Stimulated activated CD4-positive, alpha-beta T cell treated with anti-CD3 and anti-CD28 coated beads, Interleukin-15, amount 100 ng/mL, for 1 hour (primary cell): Measurements from ENCODE around the gene NLRP1.
A peak's percentile ranks its signal among the peaks of the same experiment; 100 is the strongest.

Experiments
- DNase-seq, 2 donors: peaks; one replicate each; pipeline ENCODE4 v3.0.0-alpha.2; 2020; ENCODE audit warnings: low read depth in 1 of 2, low spot score in 1 of 2

NLRP1 gene

DNA sequence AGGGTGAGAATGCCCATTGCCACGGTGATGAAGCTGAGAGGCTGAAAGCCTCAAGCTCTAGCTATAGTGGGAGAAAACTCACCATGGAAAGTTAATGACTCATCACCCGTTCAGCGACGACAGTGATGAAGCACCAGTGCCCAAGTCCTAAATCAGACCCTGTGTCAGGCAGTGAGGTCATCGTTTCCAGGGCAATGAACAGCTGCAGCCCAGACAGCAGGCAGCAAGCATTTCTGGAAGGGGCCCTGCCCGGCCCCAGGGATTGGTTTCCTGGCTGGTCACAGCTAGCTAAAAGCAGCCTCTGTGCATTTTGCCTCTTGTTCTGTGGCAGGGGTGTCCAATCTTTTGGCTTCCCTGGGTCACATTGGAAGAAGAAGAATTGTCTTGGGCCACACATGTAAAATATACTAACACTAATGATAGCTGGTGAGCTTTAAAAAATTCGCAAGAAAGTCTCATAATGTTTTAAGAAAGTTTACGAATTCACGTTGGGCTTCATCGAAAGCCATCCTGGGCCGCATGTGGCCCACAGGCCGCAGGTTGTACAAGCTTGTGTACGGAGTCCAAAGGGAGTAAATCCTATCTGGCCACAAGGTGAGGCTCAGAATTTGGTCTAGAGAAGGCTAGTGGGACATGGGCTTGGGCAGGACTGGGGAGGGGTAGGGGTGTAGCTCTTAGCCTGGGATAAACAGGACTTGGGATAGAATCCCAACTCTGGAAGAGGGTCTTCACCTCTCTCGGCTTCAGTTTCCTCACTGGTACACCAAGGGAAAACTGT lies 57.3 kb downstream of the NLRP1 start:
- peak in 1 of 2 donors; percentile 2 for DNase-seq

DNA sequence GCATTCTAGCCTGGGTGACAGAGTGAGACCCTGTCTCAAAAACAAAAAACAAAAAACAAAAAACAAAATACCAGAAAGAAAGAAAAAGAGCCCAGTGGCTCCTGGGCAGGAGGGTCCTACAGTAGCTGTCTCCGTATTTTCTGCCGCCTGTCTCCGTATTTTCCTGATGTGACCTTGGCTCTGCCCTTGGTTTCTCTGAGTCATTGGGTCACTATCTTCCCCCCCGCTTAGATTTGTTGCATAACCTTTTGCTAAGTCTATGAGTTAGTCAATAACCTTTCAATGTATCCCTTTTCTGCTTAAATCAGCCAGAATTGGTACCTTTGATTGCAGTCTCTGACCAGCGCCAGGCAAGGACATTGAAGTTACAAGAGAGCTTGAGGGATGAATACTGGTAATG lies 61.1 kb downstream of the NLRP1 start:
- DNase-seq = no peak

- no peak for DNase-seq
These were observed 61.8 kb downstream of the NLRP1 start for GRCh38 chr17:5522476-5522875.

GRCh38 chr17:5516060-5516792 lies 68.1 kb downstream of the NLRP1 start:
- DNase-seq = no peak

DNA sequence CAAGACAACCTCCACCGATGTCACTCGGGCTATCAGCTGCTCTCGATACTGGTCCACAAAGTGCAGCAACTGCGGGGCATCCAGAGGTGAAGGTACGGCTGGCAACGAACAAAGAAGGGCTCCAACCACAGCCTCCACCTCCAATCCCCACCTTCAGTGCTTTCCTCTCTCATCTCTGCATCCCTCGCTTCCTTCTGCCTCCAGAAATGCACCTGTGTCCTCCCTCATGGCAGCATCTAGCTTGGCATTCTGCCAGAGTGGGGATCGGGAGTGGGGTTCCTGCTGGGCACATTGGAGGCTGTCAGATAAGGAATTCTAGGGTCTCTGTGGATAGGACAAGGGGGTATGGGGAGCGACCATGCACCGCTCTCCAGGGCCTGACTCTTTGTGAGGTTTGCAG lies 69.3 kb downstream of the NLRP1 start:
- no peak for DNase-seq

DNA sequence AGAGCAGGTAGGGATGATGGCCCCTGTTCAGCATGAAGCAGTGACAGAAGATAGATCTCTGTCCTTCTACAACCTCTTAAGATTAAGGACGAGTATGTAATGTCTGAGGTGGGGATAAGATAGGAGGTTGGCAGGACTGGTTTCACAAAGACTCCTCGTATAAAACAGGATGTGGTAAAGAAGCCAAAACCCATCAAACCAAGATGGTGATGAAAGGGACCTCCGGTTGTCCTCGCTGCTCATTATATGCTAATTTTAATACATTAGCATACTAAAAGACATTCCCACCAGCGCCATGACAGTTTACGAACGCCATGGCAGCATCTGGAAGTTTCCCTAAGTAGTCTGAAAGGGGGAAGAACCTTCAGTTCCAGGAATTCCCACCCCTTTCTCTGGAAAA lies 70.7 kb downstream of the NLRP1 start:
- DNase-seq = no peak

DNA sequence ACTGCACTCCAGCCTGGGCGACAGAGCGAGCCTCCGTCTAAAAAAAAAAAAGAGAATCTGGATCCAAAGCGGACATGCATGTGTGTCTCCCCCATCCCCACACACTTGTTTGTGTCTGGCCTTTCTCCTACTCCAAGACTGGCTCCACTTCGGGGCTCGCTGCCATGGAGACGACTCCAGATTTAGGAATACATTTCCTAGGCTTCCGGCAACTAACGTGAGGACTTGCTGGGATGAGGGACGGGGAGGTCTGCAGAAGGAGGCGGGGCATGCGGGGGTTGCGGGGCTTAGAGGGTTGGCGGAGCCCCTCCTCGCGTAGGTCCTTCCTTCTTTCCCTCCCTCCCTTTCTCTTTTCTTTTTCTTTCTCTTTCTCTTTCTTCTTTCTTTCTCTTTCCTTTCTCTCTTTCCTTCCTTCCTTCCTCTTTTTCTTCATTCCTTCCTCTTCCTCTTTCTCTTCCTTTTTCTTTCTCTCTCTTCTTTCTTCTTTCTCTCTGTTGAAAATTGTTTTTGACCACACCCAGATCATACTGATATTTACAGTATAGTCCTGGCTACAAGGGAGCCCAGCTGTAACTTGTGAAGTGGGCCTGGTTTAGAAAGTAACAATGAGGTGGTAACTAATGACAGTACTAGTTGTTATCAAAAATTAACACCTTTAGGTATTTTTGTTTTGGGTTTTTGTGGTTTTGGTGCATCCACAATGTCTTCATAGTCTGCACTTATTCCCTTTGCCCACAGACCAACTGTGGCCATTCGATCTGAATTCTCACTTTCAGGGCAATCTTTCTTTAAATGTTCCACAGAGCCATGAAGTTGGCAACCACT lies 72.7 kb downstream of the NLRP1 start:
- no peak for DNase-seq

DNA sequence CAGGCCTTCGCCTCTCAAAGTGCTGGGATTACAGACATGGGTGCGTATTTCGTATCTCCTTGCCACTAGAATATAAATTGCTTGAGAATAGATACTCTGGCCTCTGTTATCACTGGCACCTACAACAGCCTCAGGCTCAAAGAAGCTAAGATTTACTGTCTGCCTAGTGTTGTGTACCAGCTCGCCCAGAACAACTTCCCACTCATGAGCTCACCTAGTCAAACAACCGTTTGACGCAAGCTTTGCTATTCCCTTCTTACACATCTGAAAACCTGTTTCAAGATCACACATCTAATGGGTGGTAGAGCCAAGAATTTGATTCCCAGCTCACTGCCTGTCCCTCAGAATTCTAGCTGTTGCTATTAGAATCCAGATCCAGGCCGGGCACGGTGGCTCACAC lies 73.5 kb downstream of the NLRP1 start:
- DNase-seq = no peak

GRCh38 chr17:5509482-5509881 lies 74.8 kb downstream of the NLRP1 start:
- no peak for DNase-seq

DNA sequence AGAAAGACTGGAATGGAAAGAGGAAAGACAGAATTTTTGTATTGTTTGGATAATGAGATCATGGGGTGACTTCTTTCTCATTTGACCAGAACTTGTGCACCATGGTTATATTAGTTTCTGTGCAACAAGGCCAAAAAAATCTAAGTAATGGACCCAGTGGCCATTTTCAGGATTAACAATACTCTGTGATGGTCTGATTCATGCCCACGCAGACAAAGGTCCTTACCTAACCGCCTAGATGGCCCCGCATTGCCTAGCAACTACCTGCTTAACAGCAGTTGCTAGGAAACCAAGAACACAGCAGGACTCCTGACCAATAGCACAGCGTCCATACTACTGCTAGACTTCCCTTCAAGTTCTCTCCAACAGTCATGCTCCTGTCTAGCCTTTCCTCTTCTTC lies 75.5 kb downstream of the NLRP1 start:
- no peak for DNase-seq

GRCh38 chr17:5506307-5506706 lies 78.0 kb downstream of the NLRP1 start:
- no peak for DNase-seq

GRCh38 chr17:5502552-5502951 lies 81.8 kb downstream of the NLRP1 start:
- no peak for DNase-seq

DNA sequence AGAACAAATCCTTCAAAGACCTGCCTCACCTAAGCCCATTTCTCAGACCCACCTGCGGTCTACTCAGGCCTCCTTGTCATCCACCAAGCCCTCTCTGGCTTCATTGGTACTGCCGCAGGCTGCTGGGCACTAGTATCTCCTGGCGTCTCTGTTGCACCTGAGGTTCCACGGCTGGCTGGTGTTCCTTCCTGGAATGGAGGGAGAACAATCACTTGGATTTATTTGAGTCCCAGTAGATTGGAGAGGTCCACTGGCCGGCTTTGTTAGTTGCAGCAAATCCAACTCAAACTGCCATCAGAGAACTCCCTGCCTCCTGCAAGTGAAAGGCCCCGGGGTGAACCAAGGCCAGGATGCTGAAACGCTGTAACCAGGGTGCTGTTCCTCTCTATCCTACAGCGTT lies 82.6 kb downstream of the NLRP1 start:
- no peak for DNase-seq

DNA sequence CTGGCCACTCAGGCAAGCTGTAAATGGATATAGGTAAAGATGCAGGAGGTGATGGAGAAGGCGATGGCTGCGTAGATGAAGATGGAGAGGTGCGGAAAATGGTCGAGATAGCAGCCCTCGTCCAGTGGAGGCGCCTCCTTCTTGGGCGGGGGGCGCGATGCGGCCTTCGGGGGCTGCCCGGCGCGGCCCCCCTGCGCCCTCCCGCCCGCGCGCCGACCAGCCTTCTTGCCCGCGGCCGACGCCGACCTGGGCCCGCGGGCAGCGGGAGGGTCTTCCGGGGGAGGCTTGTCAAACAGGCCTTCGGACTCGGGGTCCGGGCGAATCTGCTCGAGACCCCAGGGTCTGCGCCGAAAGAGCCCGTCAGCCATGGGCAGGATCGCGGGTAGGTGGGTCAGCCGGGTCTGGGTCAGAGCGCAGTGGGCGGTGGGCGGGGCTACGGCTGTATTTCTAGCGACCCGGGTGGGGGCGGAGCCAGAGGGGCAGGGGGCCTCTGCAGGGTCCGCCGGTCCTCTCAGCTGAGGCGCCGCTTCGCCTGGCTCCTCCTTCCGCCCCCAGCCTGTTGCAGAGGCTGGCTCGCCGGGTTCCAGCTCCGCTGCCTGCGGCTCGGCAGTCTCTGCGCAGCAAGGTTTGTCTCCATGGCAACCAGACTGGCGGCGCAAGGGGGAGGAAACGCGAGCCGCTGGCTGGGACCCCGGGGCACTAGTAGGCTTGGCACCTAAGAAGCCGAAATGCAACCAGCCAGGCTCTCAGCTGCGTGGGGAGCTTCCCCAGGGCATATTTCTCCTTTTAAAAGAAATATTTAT lies 83.5 kb downstream of the NLRP1 start:
- peak; percentile 44 to 47 for DNase-seq

DNA sequence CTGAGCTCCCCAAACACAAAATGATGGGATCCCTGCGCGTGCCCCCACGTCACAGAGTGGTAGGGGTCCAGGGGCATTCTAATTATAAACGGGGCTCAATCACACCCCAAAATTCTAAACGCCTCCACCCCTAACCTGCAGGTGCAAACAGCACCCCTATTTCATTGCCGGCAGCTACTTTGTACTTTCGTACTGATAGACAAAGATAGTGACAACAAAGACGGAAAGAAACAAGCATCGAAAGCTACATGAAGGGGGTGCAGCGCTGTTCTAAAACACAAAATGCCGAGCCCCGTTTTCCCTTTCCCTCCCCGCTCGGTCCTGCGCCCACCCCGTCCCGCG lies 84.1 kb downstream of the NLRP1 start:
- no peak for DNase-seq

GRCh38 chr17:5499476-5500231 lies 84.7 kb downstream of the NLRP1 start:
- no peak for DNase-seq

GRCh38 chr17:5492970-5493369 lies 91.3 kb downstream of the NLRP1 start:
- no peak for DNase-seq

DNA sequence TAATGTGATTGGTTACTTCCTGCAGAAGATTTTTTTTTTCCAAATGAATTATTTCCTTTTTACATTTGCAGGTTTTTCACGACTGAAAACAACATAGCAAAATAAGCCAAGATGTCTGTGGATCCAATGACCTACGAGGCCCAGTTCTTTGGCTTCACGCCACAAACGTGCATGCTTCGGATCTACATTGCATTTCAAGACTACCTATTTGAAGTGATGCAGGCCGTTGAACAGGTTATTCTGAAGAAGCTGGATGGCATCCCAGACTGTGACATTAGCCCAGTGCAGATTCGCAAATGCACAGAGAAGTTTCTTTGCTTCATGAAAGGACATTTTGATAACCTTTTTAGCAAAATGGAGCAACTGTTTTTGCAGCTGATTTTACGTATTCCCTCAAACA lies 95.6 kb downstream of the NLRP1 start:
- no peak for DNase-seq

DNA sequence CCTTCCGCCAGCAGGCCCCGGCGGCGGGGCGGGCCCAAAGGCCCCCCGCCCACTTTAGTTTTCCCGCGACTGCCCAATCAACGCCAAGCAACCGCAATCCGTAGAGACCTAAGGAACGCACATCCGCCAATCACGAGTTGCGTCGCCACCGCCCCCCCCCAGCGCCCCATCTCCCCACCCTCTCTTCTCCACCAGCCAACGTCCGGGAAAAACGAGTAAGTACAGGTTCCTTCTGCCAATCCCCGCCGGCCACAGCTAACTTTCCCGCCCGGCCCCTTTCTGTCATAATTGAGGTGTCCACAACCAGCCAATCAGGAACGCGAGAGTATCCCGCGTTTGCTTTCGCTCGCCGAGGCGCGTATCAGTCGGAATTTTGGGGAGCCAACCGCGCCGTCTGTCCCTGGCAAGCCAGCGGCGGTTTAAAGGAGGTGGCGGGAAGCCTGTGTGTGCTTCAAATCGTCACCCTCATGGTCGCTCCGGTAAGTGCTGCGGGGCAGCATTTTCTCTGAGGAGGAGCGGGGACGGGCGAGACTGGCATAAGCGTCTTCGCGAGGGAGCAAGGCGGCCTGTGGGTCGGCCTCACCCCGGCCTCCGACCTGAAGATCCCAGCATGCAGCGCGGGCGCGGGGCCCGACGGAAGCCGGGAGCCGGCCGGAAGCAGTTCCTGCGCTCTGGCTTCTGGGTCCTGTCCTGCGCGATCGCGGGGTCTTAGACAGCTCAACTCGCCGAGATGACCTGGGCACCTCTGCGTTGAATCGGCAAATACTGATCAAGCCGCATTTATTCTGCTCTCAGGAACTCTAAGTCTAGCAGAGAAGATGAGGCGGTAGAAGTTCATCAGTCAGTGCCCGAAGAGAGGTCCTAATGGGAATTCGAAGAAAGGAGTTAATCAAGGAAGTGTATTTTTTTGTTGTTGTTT lies 97.8 kb downstream of the NLRP1 start, which contains the start of gene MIS12:
TSS of gene MIS12 (plus strand) at position 361 of the 919 bp plus-strand sequence. CDS start 2,297 bp downstream, outside the sequence.
- peak; percentile 89 to 93 for DNase-seq
